ENCODE measurements around the gene TFRC.
"Not testable (repeated sequence)": the region's sequence is repeated elsewhere in the genome, so short reads cannot be mapped to it uniquely, and the experiment has no call there.

The TFRC gene

GRCh38 chr3:196048922-196049598, 32.8 kb downstream of the TFRC start:
- DNase-seq (ENCODE audit: low spot score), result no peak

DNA sequence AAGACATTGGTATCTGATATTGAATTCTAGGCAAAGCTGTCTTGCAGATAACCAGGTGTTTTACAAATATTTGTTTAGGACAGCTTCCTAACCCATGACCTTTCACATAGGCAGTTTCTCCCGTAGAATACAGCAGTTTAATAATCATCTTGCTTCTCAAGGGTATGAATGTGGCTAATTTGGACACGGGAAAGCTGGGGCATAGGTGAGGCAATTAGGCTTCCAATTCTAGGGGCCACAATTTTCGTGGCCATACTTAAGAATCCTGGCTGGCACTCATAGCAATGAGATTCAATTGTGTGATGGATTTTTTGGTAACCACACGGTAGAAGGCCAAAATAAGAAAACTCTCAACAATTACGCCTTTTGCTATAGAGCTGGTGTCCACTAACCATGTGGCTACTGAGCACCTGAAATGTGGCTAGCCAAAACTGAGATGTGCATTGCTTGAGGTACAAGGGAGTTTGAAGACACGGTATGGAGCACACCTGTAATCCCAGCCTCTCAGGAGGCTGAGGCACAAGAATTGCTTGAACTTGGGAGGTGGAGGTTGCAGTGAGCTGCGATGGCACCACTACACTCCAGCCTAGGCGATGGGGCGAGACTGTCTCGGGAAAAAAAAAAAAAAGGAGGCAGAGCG, 34.4 kb downstream of the TFRC start:
- DNase-seq (ENCODE audit: low spot score), result no peak

- no peak for DNase-seq (ENCODE audit: low spot score)
Observed at GRCh38 chr3:196044513-196044912, 37.4 kb downstream of the TFRC start.

GRCh38 chr3:196042673-196043072, 39.2 kb downstream of the TFRC start:
- DNase-seq (ENCODE audit: low spot score), result no peak

DNA sequence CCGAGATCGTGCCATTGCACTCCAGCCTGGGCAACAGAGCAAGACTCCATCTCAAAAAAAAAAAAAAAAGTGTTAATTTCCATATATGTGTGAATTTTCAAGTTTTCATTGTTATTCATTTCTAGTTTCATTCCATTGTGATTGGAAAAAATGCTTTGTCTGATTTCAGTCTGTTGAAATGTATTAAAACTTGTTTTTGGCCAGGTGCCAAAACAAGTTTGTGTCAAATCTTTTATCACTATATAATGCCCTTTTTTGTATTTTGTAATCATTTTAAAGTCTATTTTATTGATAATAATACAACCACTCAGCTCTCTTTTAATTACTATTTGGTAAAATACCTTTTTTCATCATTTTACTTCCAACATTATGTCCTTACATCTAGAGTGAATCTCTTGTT, 42.5 kb downstream of the TFRC start:
- no peak for DNase-seq (ENCODE audit: low spot score)

DNA sequence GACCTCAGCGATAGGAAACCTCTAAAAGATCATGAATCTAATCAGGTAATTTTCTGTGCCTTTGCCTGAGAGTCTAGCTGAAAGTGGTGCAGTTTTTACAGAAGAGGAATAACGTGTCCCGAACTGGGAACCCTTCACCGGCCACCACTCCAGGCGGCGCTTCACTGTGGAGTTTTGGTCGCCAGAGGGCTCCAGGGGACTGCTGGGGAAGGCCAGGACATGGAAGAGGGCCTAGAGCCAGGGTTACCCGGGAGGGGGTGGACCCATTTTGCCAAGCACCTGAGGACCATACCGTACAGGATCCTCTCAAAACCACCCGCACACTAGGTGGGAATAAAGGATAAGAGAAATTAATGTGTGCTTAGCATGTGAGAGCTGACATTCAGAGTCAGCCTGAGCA, 55.8 kb downstream of the TFRC start:
- peak; percentile 18 for DNase-seq (ENCODE audit: low spot score)

GRCh38 chr3:196024968-196025367, 56.9 kb downstream of the TFRC start:
- DNase-seq (ENCODE audit: low spot score), result no peak

DNA sequence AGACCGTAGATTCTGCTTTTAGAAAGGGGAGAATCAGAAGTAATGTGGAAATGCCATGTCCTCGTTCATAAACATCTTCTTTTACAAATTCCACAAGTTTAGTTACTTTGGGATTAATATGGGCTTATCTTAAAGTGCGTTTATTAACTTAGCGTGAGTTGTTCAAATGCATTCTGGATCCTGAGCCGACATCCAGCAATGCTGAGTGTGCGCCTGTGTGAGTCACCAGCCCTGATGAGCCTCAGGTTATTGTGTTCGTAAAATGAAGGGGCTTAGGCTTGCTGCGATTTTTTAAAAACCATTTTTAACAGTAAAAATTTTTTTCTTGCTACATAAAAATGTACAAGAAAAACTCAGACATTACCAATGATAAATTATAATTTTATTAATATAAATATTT, 57.9 kb downstream of the TFRC start:
- DNase-seq (ENCODE audit: low spot score), result no peak

DNA sequence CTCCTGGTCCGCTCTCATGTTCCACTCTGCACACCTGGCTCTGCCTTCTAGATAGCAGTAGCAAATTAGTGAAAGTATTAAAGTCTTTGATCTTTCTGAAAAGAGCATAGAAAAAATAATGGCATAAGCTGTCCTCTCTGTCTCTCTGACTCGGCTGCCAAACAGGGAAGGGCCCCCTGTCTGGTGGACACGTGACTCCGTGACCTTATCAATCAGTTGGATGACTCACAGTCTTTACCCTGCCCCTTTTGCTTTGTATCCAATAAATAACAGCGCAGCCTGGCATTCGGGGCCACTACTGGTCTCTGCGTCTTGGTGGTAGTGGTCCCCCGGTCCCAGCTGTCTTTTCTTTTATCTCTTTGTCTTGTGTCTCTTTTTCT, 59.4 kb downstream of the TFRC start:
- not testable (repeated sequence) for DNase-seq (ENCODE audit: low spot score)

GRCh38 chr3:196020373-196020772, 61.5 kb downstream of the TFRC start:
- DNase-seq (ENCODE audit: low spot score), result no peak

DNA sequence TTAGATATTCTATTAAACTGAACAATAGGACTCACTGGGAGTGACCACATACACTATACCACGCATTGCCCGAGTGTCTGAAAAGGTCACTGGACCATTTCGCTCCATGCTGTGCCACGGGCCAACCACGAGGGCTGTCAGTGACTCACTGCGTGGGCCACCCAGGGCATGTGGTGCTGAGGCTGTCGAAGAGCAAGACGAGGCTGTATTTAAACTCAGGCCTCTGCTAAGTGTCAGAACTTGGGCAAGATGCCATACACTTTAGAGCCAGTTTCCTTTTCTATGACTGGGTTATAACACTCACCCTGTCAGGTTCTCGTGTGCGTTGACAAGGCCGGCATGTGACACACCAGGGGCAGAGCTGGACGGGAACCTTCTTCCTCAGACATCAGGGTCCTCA, 62.3 kb downstream of the TFRC start:
- not testable (repeated sequence) for DNase-seq (ENCODE audit: low spot score)

- DNase-seq (ENCODE audit: low spot score), result not testable (repeated sequence)
Observed at GRCh38 chr3:196018159-196018558, 63.7 kb downstream of the TFRC start.

DNA sequence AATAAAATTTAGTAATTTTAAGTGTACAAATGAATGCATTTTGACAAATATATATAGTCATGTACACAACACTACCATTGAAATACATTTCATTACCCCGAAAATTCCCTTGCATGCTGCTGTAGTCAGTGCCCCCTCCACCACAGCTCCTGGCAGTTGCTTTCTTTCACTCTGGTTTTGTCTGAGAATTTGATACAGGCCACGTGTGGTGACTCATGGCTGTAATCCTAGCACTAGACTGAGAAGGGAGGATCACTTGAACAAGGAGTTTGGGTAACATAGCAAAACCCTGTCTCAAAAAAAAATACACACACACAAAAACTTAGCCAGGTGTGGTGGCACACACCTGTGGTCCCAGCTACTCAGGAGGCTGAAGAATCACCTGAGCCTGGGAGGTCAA, 65.4 kb downstream of the TFRC start:
- DNase-seq (ENCODE audit: low spot score), result peak; percentile 60

DNA sequence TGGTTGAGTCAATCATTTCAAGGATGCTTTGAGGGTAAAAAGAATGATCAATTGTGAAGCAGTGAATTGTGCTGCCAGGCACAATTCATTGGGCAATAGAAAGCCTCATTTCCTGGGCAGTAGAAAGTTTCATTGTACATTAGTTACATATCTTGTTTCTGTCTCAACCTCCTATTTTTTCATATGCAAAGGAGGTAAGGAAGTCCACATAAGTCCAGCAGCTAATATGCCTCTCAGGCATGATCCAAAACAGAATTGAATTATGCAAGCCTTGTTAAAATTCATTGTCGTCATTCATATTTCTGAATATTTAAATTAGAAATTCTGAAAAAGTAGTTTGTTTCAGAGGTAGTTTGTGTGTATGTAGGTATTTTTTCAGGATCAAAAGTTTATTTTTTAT, 65.8 kb downstream of the TFRC start:
- no peak for DNase-seq (ENCODE audit: low spot score)

GRCh38 chr3:196013587-196014487, 68.1 kb downstream of the TFRC start:
- no peak for DNase-seq (ENCODE audit: low spot score)

DNA sequence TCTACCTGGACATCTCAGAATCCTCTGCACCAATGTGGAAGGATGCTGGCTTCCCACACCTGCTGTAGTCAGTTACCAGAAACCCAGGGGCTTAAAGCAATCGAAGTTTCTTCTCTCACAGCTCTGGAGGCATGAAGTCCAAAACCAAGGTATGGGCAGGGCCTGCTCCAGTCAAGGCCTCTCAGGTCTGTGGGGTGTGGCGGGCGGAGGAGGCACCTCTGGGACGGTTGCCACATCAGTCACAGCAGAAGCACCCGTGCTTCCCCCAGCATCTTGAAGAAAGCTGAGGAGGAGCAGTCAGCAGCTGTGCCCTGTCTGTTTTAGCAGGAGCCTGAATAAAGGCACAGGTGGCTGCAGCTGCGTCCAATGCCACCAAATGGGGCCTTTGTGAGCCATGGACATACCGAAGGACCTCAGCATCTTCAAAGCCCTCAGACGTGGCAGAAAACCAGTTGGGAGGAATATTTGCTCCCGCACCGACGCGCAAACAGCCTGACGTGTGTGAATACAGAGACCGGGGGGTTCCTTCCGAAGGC, 68.9 kb downstream of the TFRC start:
- no peak for DNase-seq (ENCODE audit: low spot score)

DNA sequence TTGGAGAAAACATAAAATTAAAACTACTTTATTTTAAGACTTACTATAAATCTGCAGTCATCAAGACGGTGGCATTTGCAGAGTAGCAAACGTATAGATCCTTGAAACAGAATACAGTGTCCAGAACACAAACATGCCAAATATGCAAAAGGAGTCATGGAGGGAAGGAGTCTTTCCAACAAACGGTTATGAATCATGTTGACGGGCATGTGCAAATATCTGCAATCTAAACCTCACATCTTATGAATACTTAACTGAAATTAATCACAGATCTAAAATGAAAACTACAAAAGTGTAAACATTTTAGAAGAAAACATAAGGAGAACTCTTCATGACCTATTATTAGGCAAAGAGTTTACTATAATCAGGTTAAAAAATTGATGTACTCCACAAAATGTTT, 69.4 kb downstream of the TFRC start:
- no peak for DNase-seq (ENCODE audit: low spot score)

- DNase-seq (ENCODE audit: low spot score), result no peak
Observed at GRCh38 chr3:196009456-196009855, 72.4 kb downstream of the TFRC start.

DNA sequence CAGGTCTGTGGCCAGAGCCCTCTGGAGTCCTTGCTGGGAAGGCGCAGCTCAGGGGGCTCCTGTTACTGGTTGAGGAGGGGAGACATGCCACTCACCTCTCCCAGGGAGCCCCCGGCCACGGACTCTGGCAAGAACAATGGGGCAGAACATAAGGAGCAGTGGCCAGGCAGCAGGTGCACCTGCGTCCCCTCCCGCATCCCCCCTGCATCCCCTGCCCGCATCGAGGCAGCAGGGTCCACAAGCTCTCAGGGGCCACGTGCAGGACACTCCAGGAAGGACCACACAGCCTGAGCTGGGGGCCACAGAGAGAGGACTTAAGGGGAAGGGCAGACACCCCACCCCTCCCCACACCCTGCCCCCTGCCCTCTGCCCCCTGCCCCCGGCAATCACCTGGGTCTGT, 73.0 kb downstream of the TFRC start:
- DNase-seq (ENCODE audit: low spot score), result no peak

DNA sequence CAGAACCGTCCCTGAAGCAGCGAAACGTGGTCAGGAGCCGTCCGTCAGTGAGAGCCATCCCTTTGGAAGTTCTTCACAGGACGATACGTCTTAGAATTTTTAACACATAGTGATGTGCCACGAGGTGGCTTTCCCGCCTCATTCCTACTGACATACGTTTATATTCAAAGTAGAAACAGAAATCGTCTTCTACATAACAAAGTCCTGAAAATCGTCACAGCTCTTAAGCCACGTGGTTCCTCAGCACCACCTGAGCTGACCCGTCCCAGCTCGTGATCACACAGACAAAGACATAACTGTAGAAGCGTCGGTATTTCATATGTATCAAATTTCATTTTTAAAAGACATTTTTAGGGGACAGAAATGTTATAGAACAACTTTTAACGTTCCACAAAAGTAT, 73.5 kb downstream of the TFRC start:
- DNase-seq (ENCODE audit: low spot score), result no peak

GRCh38 chr3:196007744-196008335, 74.0 kb downstream of the TFRC start:
- DNase-seq (ENCODE audit: low spot score), result no peak

- DNase-seq (ENCODE audit: low spot score), result not testable (repeated sequence)
Observed at GRCh38 chr3:196005338-196005737, 76.6 kb downstream of the TFRC start.
